ENCODE results near the gene GLI2. TPM values are rescaled to one million over a fixed set of nuclear protein-coding genes. Genes with fewer than 3 reads are reported as not detected.

Gene GLI2
- total RNA-seq, 1 experiment from 2014 or later = 20.0 TPM

- Histone ChIP-seq H3K27me3 (replicated peaks) (no peaks in the 10 kb centered on the region), H3K9me3 (replicated peaks) (no peaks in the 10 kb centered on the region), H3K4me1 (replicated peaks) (peaks cover 63% of the 10 kb centered on the region), H3K36me3 (peaks cover 7% of the 10 kb centered on the region), H3K27ac (peak overlapping the region; percentile 4; the same call in 1 of the 2 replicates), H3K4me3 (no peak overlapping the region)
- DNase-seq (ENCODE audit: low read depth in 1 of 2, low spot score in 2 of 2) = peak in 1 of 2 experiments; percentile 45
These were observed 42.6 kb downstream of the GLI2 start for GRCh38 chr2:120778244-120778643.

GRCh38 chr2:120779781-120780283 is 44.2 kb downstream of the GLI2 start:
- Histone ChIP-seq H3K4me3 (no peak overlapping the region), H3K36me3 (peaks cover 7% of the 10 kb centered on the region; the same call in 1 of the 2 replicates), H3K9me3 (replicated peaks) (no peaks in the 10 kb centered on the region), H3K27me3 (replicated peaks) (no peaks in the 10 kb centered on the region), H3K27ac (peak overlapping the region; percentile 78), H3K4me1 (replicated peaks) (peaks cover 73% of the 10 kb centered on the region)
- DNase-seq (ENCODE audit: low read depth in 1 of 2, low spot score in 2 of 2) = peak; percentile 87 to 92

- Histone ChIP-seq H3K4me3 (no peak overlapping the region), H3K9me3 (replicated peaks) (no peaks in the 10 kb centered on the region), H3K27ac (no peak overlapping the region), H3K36me3 (peaks cover 13% of the 10 kb centered on the region), H3K27me3 (replicated peaks) (no peaks in the 10 kb centered on the region), H3K4me1 (replicated peaks) (peaks cover 79% of the 10 kb centered on the region)
- no peak for DNase-seq (ENCODE audit: low read depth in 1 of 2, low spot score in 2 of 2)
These were observed 44.7 kb downstream of the GLI2 start for GRCh38 chr2:120780402-120780801.

- Histone ChIP-seq H3K9me3 (replicated peaks) (peaks cover 4% of the 10 kb centered on the region; the same call in 1 of the 2 replicates), H3K27ac (peak overlapping the region; percentile 28), H3K4me3 (no peak overlapping the region), H3K36me3 (peaks cover 20% of the 10 kb centered on the region), H3K4me1 (replicated peaks) (peaks cover 80% of the 10 kb centered on the region), H3K27me3 (replicated peaks) (no peaks in the 10 kb centered on the region)
- peak in 1 of 2 experiments; percentile 71 for DNase-seq (ENCODE audit: low read depth in 1 of 2, low spot score in 2 of 2)
These were observed 47.7 kb downstream of the GLI2 start for GRCh38 chr2:120783371-120783791.

GRCh38 chr2:120783969-120784372 is 48.3 kb downstream of the GLI2 start:
- Histone ChIP-seq H3K4me1 (replicated peaks) (peaks cover 74% of the 10 kb centered on the region), H3K9me3 (replicated peaks) (peaks cover 4% of the 10 kb centered on the region; the same call in 1 of the 2 replicates), H3K27ac (peak overlapping the region; percentile 28; the same call in 1 of the 2 replicates), H3K4me3 (no peak overlapping the region), H3K36me3 (peaks cover 20% of the 10 kb centered on the region), H3K27me3 (replicated peaks) (no peaks in the 10 kb centered on the region)
- DNase-seq (ENCODE audit: low read depth in 1 of 2, low spot score in 2 of 2) = peak; percentile 60 to 70

All from SJSA1 (cell line).